ENCODE measurements around the gene MICOS13. TPM values are rescaled to one million over a fixed set of nuclear protein-coding genes. Genes with fewer than 3 reads are reported as not detected.

Gene MICOS13
- total and polyA plus RNA-seq, 2 donors (not counting 3 experiments of a cell fraction or from before 2014, with no cell fraction given): 55.3 to 86.1 TPM

DNA sequence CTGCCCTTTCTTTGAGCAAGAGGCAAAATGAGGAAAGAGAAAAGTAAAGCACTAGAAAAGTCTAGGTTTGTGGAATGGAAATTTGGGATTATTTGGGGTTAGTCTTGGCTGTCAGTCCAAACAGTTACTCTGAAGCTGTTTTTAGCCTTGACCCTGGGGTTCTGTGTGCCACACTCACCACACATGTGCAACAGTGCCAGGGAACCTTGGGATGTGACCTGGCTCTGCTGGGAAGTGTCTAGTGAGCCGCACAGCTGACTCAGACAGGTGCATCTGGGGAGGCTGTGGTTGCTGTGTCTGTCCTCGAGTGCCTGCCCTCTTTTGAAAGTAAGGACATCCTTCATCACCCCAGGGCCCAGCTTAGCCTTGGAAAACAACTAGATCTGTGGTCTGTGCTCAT, 15.8 kb downstream of the MICOS13 start:
- DNase-seq (ENCODE audit: low read depth, low spot score) (no peak), FAIRE-seq (no peak)
- dilution Hi-C loops (cut with MboI; ENCODE audit: extremely low pct_ligation_motif_present, low sequenced_read_pairs) (no loop called here), intact Hi-C loops (cut with micrococcal nuclease) (no loop called here)
- H3K4me2 ChIP-seq (ENCODE audit: insufficient read depth, low read length): no peak overlapping the region
- POLR2A ChIA-PET: no interaction called here
- no peaks in the 10 kb centered on the region for H3K79me2 ChIP-seq (ENCODE audit: control insufficient read depth, insufficient read depth, low read length)
- no peak overlapping the region for H3K4me3 ChIP-seq (replicated peaks in 1 of 3; ENCODE audit: insufficient read depth in 1 of 3, low read depth in 1 of 3, low read length in 3 of 3)
- peaks cover 21 to 65% of the 10 kb centered on the region in 2 experiments for H3K36me3 ChIP-seq (ENCODE audit: control insufficient read depth in 2 of 2, extremely low read depth in 1 of 2, insufficient read depth in 2 of 2, low read length in 2 of 2)
- BruUV-seq (replicated peaks): no TSS peak
- no peaks in the 10 kb centered on the region for H3K9me1 ChIP-seq (replicated peaks; ENCODE audit: control insufficient read depth, extremely low read depth, insufficient read depth, low read length)
- no peak overlapping the region for H3K27ac ChIP-seq (ENCODE audit: insufficient read depth, low read depth, low read length)
- no peaks in the 10 kb centered on the region for H3K27me3 ChIP-seq (ENCODE audit: control insufficient read depth in 2 of 2, insufficient read depth in 2 of 2, low read length in 2 of 2)
- H3K9ac ChIP-seq (replicated peaks; ENCODE audit: extremely low read depth, insufficient read depth, low read length): no peak overlapping the region
- no peak overlapping the region for H2AFZ ChIP-seq (ENCODE audit: low read depth, low read length)
- H3K9me3 ChIP-seq (replicated peaks; ENCODE audit: control insufficient read depth, insufficient read depth, low read length): no peaks in the 10 kb centered on the region
- no peaks in the 10 kb centered on the region for H4K20me1 ChIP-seq (replicated peaks; ENCODE audit: control insufficient read depth, extremely low read depth, insufficient read depth, low read length)
- TF ChIP-seq, protein P1, sequence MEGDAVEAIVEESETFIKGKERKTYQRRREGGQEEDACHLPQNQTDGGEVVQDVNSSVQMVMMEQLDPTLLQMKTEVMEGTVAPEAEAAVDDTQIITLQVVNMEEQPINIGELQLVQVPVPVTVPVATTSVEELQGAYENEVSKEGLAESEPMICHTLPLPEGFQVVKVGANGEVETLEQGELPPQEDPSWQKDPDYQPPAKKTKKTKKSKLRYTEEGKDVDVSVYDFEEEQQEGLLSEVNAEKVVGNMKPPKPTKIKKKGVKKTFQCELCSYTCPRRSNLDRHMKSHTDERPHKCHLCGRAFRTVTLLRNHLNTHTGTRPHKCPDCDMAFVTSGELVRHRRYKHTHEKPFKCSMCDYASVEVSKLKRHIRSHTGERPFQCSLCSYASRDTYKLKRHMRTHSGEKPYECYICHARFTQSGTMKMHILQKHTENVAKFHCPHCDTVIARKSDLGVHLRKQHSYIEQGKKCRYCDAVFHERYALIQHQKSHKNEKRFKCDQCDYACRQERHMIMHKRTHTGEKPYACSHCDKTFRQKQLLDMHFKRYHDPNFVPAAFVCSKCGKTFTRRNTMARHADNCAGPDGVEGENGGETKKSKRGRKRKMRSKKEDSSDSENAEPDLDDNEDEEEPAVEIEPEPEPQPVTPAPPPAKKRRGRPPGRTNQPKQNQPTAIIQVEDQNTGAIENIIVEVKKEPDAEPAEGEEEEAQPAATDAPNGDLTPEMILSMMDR (IDR thresholded peaks at IDR 0.05; ENCODE audit: extremely low read depth in 1 of 2, insufficient read depth in 1 of 2, low read depth in 1 of 2, low read length in 2 of 2): no peak
- no peak for TF ChIP-seq MYC (IDR thresholded peaks at IDR 0.05; ENCODE audit: low read depth, low read length)
- no peak for TF ChIP-seq FOS (IDR thresholded peaks at IDR 0.05; ENCODE audit: borderline replicate concordance, insufficient read depth, low read length)
- no peak for TF ChIP-seq JUN (IDR thresholded peaks at IDR 0.05; ENCODE audit: borderline replicate concordance, insufficient read depth, insufficient read length, low read depth)
- TF ChIP-seq EZH2 (IDR thresholded peaks at IDR 0.05; ENCODE audit: borderline replicate concordance, low read depth, low read length, severe bottlenecking): no peak
- TF ChIP-seq POLR2AphosphoS5 (IDR thresholded peaks at IDR 0.05; ENCODE audit: insufficient read depth, low read depth, low read length): no peak
- TF ChIP-seq, protein P2, sequence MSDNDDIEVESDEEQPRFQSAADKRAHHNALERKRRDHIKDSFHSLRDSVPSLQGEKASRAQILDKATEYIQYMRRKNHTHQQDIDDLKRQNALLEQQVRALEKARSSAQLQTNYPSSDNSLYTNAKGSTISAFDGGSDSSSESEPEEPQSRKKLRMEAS (IDR thresholded peaks at IDR 0.05; ENCODE audit: insufficient read depth, insufficient read length): no peak
- TF ChIP-seq POLR2A (IDR thresholded peaks at IDR 0.05; ENCODE audit: low read depth, low read length): no peak
- no peak for TF ChIP-seq GATA2 (IDR thresholded peaks at IDR 0.05; ENCODE audit: insufficient read depth, insufficient read length, low read depth, low read length)
- CTCF ChIA-PET: interaction anchor here (1.2 kb wide), 1 partner anchor 9 kb away, joined by 4 read pairs; no protein-coding TSS in a partner anchor
- no peaks in the 10 kb centered on the region for H3K4me1 ChIP-seq (ENCODE audit: control insufficient read depth, extremely low read depth, insufficient read depth, low read length)
